Measurements from ENCODE around the gene MEIS2. TPM values are rescaled to one million over a fixed set of nuclear protein-coding genes. Genes with fewer than 3 reads are reported as not detected.

Gene MEIS2
- total RNA-seq, 1 donor from 2014 or later, result 35.6 TPM

DNA sequence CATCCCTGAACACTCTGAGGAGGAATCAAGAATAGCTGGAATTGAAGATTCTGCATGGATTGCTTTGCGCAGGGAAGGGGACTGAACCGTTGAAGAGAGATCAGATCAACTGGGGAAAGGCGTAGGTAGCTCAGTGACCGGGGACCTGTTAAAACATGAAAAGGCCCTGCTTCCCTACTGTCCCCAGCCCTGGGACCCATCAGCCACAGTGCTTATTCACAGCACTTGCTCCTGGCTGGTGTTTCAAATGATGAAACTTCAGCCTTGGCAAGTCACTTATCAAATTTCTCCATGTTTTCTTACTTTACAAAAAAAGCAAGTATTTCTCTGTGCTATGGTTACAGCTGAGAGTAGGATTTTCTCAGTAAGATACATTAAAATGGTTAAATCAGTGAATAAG, 199.3 kb downstream of the MEIS2 start:
- Histone ChIP-seq H3K79me2 (ENCODE audit: insufficient read depth, low read length) (peaks cover 20% of the 10 kb centered on the region), H3K27me3 (ENCODE audit: insufficient read depth, low read length) (no peaks in the 10 kb centered on the region), H3K36me3 (ENCODE audit: insufficient read depth, low read length) (peaks cover 3% of the 10 kb centered on the region), H3K27ac (ENCODE audit: low read depth, low read length) (no peak overlapping the region), H3K4me1 (ENCODE audit: insufficient read depth, low read length) (peaks cover 3% of the 10 kb centered on the region), H3K4me3 (ENCODE audit: insufficient read depth, low read depth, low read length) (no peak overlapping the region), H4K20me1 (ENCODE audit: insufficient read depth, low read length) (peaks cover 40% of the 10 kb centered on the region), H3K4me2 (ENCODE audit: low read length) (no peak overlapping the region), H3K9ac (ENCODE audit: low read length) (no peak overlapping the region), H2AFZ (ENCODE audit: low read depth, low read length) (no peak overlapping the region), H3K9me3 (ENCODE audit: insufficient read depth, low read depth, low read length) (no peaks in the 10 kb centered on the region)
- DNase-seq (ENCODE audit: low read depth) (no peak), FAIRE-seq (peak; percentile 5)
- Mint-ChIP-seq H3K27me3 (ENCODE audit: low read depth, unreplicated experiment) (peaks cover 10% of the 10 kb centered on the region), H3K27ac (ENCODE audit: unreplicated experiment) (no peak overlapping the region), H3K9me3 (ENCODE audit: unreplicated experiment) (no peaks in the 10 kb centered on the region), H3K4me3 (ENCODE audit: unreplicated experiment) (no peak overlapping the region), H3K4me1 (ENCODE audit: low read depth, unreplicated experiment) (peaks cover 12% of the 10 kb centered on the region), H3K36me3 (ENCODE audit: low read depth, unreplicated experiment) (peaks cover 3% of the 10 kb centered on the region)
- no peak for TF ChIP-seq EZH2 (IDR thresholded peaks at IDR 0.05; ENCODE audit: insufficient read depth, low read length)
- TF ChIP-seq, protein P1, sequence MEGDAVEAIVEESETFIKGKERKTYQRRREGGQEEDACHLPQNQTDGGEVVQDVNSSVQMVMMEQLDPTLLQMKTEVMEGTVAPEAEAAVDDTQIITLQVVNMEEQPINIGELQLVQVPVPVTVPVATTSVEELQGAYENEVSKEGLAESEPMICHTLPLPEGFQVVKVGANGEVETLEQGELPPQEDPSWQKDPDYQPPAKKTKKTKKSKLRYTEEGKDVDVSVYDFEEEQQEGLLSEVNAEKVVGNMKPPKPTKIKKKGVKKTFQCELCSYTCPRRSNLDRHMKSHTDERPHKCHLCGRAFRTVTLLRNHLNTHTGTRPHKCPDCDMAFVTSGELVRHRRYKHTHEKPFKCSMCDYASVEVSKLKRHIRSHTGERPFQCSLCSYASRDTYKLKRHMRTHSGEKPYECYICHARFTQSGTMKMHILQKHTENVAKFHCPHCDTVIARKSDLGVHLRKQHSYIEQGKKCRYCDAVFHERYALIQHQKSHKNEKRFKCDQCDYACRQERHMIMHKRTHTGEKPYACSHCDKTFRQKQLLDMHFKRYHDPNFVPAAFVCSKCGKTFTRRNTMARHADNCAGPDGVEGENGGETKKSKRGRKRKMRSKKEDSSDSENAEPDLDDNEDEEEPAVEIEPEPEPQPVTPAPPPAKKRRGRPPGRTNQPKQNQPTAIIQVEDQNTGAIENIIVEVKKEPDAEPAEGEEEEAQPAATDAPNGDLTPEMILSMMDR (IDR thresholded peaks at IDR 0.05; ENCODE audit: insufficient read depth, low read depth, low read length), result no peak

DNA sequence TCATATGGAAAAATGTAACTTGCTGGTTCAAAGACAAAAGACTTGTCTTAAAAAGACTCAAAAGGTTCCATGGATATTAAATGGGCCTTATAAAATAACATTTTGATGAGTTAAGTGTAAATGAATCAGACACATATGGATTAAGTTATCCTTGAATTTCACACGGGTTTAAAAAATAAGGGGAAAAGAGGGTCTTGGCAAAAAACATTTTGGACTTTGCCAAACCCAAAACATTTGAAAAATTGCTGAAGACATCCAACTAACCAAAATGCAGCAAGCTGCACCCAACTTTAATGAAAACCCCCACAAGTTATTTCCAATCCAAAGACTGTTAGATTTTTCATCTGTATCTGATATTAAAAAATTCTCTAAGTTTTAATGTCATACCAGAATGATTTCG, 200.7 kb downstream of the MEIS2 start:
- DNase-seq (ENCODE audit: low read depth) (no peak), FAIRE-seq (no peak)
- Histone ChIP-seq H3K4me2 (ENCODE audit: low read length) (no peak overlapping the region), H3K27ac (ENCODE audit: low read depth, low read length) (no peak overlapping the region), H3K9ac (ENCODE audit: low read length) (no peak overlapping the region), H3K9me3 (ENCODE audit: insufficient read depth, low read depth, low read length) (no peaks in the 10 kb centered on the region), H3K4me3 (ENCODE audit: insufficient read depth, low read depth, low read length) (no peak overlapping the region), H3K36me3 (ENCODE audit: insufficient read depth, low read length) (peaks cover 7% of the 10 kb centered on the region), H3K79me2 (ENCODE audit: insufficient read depth, low read length) (peaks cover 14% of the 10 kb centered on the region), H3K27me3 (ENCODE audit: insufficient read depth, low read length) (no peaks in the 10 kb centered on the region), H2AFZ (ENCODE audit: low read depth, low read length) (no peak overlapping the region), H4K20me1 (ENCODE audit: insufficient read depth, low read length) (peaks cover 34% of the 10 kb centered on the region), H3K4me1 (ENCODE audit: insufficient read depth, low read length) (peaks cover 3% of the 10 kb centered on the region)
- Mint-ChIP-seq H3K27me3 (ENCODE audit: low read depth, unreplicated experiment) (peaks cover 10% of the 10 kb centered on the region), H3K36me3 (ENCODE audit: low read depth, unreplicated experiment) (peaks cover 3% of the 10 kb centered on the region), H3K4me3 (ENCODE audit: unreplicated experiment) (no peak overlapping the region), H3K4me1 (ENCODE audit: low read depth, unreplicated experiment) (peaks cover 12% of the 10 kb centered on the region), H3K9me3 (ENCODE audit: unreplicated experiment) (no peaks in the 10 kb centered on the region), H3K27ac (ENCODE audit: unreplicated experiment) (no peak overlapping the region)
- TF ChIP-seq, protein P1 (IDR thresholded peaks at IDR 0.05; ENCODE audit: insufficient read depth, low read depth, low read length), result no peak
- no peak for TF ChIP-seq EZH2 (IDR thresholded peaks at IDR 0.05; ENCODE audit: insufficient read depth, low read length)

DNA sequence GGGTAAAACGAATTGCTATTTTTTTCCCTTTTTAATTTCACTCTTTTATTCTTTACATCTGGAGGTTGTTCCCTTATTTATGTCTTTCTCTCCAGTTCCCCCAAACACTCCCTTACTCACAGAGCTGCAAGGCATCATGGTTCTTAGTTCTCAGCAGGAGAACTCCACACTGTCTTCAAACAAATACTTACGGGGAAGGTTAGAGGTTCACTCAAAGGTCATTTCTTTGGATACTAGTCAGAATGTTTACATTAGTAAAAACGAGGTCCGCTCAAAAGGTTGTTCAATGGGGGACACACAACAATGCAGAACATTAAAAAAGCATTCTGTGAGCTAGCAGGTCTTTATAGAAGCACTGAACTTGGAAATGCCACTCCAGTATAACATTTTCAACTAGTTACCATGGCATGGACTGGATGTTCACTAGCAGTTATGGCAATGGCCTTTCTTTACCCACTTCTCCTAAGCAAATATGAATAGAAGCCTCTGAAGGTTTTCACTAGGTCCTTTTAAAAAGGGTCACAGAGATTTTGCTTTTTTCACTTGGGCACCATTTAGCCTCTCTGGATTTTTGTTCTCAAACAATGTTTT, 201.7 kb downstream of the MEIS2 start:
- Histone ChIP-seq H2AFZ (ENCODE audit: low read depth, low read length) (no peak overlapping the region), H3K27me3 (ENCODE audit: insufficient read depth, low read length) (no peaks in the 10 kb centered on the region), H3K27ac (ENCODE audit: low read depth, low read length) (no peak overlapping the region), H3K79me2 (ENCODE audit: insufficient read depth, low read length) (peaks cover 9% of the 10 kb centered on the region), H3K4me2 (ENCODE audit: low read length) (no peak overlapping the region), H3K9me3 (ENCODE audit: insufficient read depth, low read depth, low read length) (no peaks in the 10 kb centered on the region), H3K36me3 (ENCODE audit: insufficient read depth, low read length) (peaks cover 12% of the 10 kb centered on the region), H3K9ac (ENCODE audit: low read length) (no peak overlapping the region), H4K20me1 (ENCODE audit: insufficient read depth, low read length) (peaks cover 29% of the 10 kb centered on the region), H3K4me1 (ENCODE audit: insufficient read depth, low read length) (no peaks in the 10 kb centered on the region), H3K4me3 (ENCODE audit: insufficient read depth, low read depth, low read length) (no peak overlapping the region)
- Mint-ChIP-seq H3K4me1 (ENCODE audit: low read depth, unreplicated experiment) (peaks cover 4% of the 10 kb centered on the region), H3K9me3 (ENCODE audit: unreplicated experiment) (no peaks in the 10 kb centered on the region), H3K36me3 (ENCODE audit: low read depth, unreplicated experiment) (peaks cover 6% of the 10 kb centered on the region), H3K27me3 (ENCODE audit: low read depth, unreplicated experiment) (peaks cover 10% of the 10 kb centered on the region), H3K4me3 (ENCODE audit: unreplicated experiment) (no peak overlapping the region), H3K27ac (ENCODE audit: unreplicated experiment) (no peak overlapping the region)
- peak; percentile 68 for FAIRE-seq
- TF ChIP-seq EZH2 (IDR thresholded peaks at IDR 0.05; ENCODE audit: insufficient read depth, low read length), result no peak
- no peak for DNase-seq (ENCODE audit: low read depth)

Data from astrocyte (in vitro differentiated cells and primary cell).